Panc1 (cell line): Measurements from ENCODE around the gene HBG2. TPM values are rescaled to one million over a fixed set of nuclear protein-coding genes. Genes with fewer than 3 reads are reported as not detected.

ENCODE experiments used
- ATAC-seq: fragments of 200-7000 bp; cut with Tn5 transposase; 2 replicates; pipeline ENCODE4 v1.9.1; 2020; ENCODE audit warnings: mild to moderate bottlenecking, moderate library complexity
- BruUV-seq: library from RNA; stranded (reverse); fragments of 400-500 nt; replicated peaks from 2 replicates; lab custom pipeline; 2021; lab: Mats Ljungman, UMichigan
- CTCF ChIA-PET: fragments of 300-600 bp; sonication (Branson Sonifier 250); formaldehyde crosslinking; loops from one replicate; lab custom pipeline; 2022; ENCODE audit warnings: antibody characterized with exemption; lab: Charles Lee
- POLR2A ChIA-PET: fragments of 300-600 bp; sonication (Branson Sonifier 250); formaldehyde crosslinking; loops from one replicate; lab custom pipeline; 2022; ENCODE audit warnings: antibody characterized with exemption; lab: Charles Lee
- DNase-seq: peaks from one replicate; pipeline ENCODE4 v3.0.0-alpha.2; 2010; ENCODE audit warnings: low read depth, low spot score
- H3K27ac ChIP-seq: 2 replicates; pipeline ENCODE4 v1.5.1; 2011; ENCODE audit warnings: mild to moderate bottlenecking, low read length, inconsistent platforms
- H3K27me3 ChIP-seq: fragments of 200-500 bp; sonication (Bioruptor generic); 2 replicates; pipeline ENCODE4 v1.6.0; 2014; ENCODE audit warnings: low read length, inconsistent platforms; ENCODE audit not compliant: control insufficient read depth, insufficient read depth
- H3K36me3 ChIP-seq: fragments of 200-500 bp; sonication (Bioruptor generic); 2 replicates; pipeline ENCODE4 v1.5.1; 2014; ENCODE audit warnings: inconsistent platforms, mild to moderate bottlenecking, low read length, moderate library complexity; ENCODE audit not compliant: control insufficient read depth, insufficient read depth
- H3K4me1 ChIP-seq: 2 replicates; pipeline ENCODE4 v1.5.1; 2011; ENCODE audit warnings: inconsistent platforms, mild to moderate bottlenecking, low read length, moderate library complexity; ENCODE audit not compliant: control insufficient read depth, insufficient read depth
- H3K4me3 ChIP-seq, 2 experiments: 2 replicates each; pipeline ENCODE4 v1.5.1; 2011 to 2012; ENCODE audit warnings: low read depth in 2 of 2, low read length in 2 of 2, mild to moderate bottlenecking in 2 of 2, inconsistent platforms in 1 of 2, moderate library complexity in 1 of 2
- H3K9me3 ChIP-seq: fragments of 200-500 bp; sonication (Bioruptor generic); 2 replicates; pipeline ENCODE4 v1.5.1; 2014; ENCODE audit warnings: low read depth, mild to moderate bottlenecking, inconsistent platforms, low read length, moderate library complexity; ENCODE audit not compliant: control insufficient read depth, insufficient read depth
- POLR2AphosphoS5 ChIP-seq: IDR thresholded peaks from 2 replicates; pipeline ENCODE4 v1.6.1; 2012; ENCODE audit warnings: mild to moderate bottlenecking, low read depth, low read length, moderate library complexity
- SIN3A ChIP-seq: IDR thresholded peaks from 2 replicates; pipeline ENCODE4 v1.6.1; 2012; ENCODE audit warnings: low read depth, mild to moderate bottlenecking, low read length, moderate library complexity, borderline replicate concordance; ENCODE audit not compliant: insufficient read depth
- TCF7L2 ChIP-seq: IDR thresholded peaks from 2 replicates; pipeline ENCODE4 v1.6.1; 2011; ENCODE audit warnings: mild to moderate bottlenecking, low read depth, low read length, inconsistent platforms
- in situ Hi-C: cut with HindIII; loops from 2 replicates; pipeline ENCODE4 v1.10.0; 2016; ENCODE audit warnings: low sequenced_read_pairs, low pct_unique_long_range_greater_than_20kb
- intact Hi-C: fragments of 100-400 bp; cut with micrococcal nuclease; formaldehyde crosslinking; loops from one replicate; pipeline ENCODE4 v1.10.0; 2022; ENCODE audit not compliant: unreplicated experiment
- total RNA-seq: library from RNA; stranded (reverse); gene quantifications from one replicate; pipeline ENCODE4 v1.2.1, GENCODE V29; 2021; ENCODE audit not compliant: unreplicated experiment
- TF ChIP-seq, protein P1 (sequence below): fragments of 450-650 bp; IDR thresholded peaks from 2 replicates; pipeline ENCODE4 v1.5.1; 2017; ENCODE audit warnings: mild to moderate bottlenecking
- TF ChIP-seq, protein P2 (sequence below), 2 experiments: IDR thresholded peaks; 2 replicates each; pipeline ENCODE4 v1.6.1; 2011 to 2012; ENCODE audit warnings: low read depth in 2 of 2, control low read depth in 1 of 2, low read length in 1 of 2, mild to moderate bottlenecking in 1 of 2, moderate library complexity in 1 of 2; ENCODE audit not compliant: insufficient read depth in 1 of 2

The HBG2 gene
- total RNA-seq, 1 experiment from 2014 or later, result 6.5 TPM

DNA sequence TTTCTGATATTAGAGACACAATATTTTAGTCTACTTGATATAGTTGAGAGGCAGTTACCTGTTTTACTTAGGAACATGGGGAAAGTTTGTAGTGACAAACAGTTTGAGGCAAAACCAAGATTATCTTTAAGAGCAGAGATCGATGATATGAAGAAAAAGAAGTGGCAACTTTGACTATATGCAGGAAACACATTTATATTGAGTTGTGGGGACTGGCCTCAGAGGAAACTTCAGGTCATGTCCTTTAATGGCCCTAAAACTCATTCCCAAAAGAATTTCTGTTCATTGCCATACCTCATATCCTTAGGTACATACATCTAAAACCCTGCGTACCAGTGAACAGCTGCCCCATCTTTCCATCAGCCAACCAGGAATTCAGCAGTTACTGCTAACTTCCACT, 9.4 kb downstream of the HBG2 start:
- CTCF ChIA-PET, result no interaction called here
- no TSS peak for BruUV-seq
- Histone ChIP-seq H3K9me3 (no peaks in the 10 kb centered on the region), H3K27ac (no peak overlapping the region), H3K36me3 (no peaks in the 10 kb centered on the region), H3K4me3 (no peak overlapping the region), H3K27me3 (peaks cover 2% of the 10 kb centered on the region; the same call in 1 of the 2 replicates), H3K4me1 (no peaks in the 10 kb centered on the region)
- POLR2A ChIA-PET, result no interaction called here
- in situ Hi-C loops, result no loop called here
- intact Hi-C loops, result no loop called here
- ATAC-seq (no peak), DNase-seq (no peak)
- TF ChIP-seq TCF7L2, result no peak
- TF ChIP-seq POLR2AphosphoS5, result no peak
- no peak for TF ChIP-seq SIN3A
- TF ChIP-seq, protein P1, sequence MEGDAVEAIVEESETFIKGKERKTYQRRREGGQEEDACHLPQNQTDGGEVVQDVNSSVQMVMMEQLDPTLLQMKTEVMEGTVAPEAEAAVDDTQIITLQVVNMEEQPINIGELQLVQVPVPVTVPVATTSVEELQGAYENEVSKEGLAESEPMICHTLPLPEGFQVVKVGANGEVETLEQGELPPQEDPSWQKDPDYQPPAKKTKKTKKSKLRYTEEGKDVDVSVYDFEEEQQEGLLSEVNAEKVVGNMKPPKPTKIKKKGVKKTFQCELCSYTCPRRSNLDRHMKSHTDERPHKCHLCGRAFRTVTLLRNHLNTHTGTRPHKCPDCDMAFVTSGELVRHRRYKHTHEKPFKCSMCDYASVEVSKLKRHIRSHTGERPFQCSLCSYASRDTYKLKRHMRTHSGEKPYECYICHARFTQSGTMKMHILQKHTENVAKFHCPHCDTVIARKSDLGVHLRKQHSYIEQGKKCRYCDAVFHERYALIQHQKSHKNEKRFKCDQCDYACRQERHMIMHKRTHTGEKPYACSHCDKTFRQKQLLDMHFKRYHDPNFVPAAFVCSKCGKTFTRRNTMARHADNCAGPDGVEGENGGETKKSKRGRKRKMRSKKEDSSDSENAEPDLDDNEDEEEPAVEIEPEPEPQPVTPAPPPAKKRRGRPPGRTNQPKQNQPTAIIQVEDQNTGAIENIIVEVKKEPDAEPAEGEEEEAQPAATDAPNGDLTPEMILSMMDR, result no peak
- TF ChIP-seq, protein P2, sequence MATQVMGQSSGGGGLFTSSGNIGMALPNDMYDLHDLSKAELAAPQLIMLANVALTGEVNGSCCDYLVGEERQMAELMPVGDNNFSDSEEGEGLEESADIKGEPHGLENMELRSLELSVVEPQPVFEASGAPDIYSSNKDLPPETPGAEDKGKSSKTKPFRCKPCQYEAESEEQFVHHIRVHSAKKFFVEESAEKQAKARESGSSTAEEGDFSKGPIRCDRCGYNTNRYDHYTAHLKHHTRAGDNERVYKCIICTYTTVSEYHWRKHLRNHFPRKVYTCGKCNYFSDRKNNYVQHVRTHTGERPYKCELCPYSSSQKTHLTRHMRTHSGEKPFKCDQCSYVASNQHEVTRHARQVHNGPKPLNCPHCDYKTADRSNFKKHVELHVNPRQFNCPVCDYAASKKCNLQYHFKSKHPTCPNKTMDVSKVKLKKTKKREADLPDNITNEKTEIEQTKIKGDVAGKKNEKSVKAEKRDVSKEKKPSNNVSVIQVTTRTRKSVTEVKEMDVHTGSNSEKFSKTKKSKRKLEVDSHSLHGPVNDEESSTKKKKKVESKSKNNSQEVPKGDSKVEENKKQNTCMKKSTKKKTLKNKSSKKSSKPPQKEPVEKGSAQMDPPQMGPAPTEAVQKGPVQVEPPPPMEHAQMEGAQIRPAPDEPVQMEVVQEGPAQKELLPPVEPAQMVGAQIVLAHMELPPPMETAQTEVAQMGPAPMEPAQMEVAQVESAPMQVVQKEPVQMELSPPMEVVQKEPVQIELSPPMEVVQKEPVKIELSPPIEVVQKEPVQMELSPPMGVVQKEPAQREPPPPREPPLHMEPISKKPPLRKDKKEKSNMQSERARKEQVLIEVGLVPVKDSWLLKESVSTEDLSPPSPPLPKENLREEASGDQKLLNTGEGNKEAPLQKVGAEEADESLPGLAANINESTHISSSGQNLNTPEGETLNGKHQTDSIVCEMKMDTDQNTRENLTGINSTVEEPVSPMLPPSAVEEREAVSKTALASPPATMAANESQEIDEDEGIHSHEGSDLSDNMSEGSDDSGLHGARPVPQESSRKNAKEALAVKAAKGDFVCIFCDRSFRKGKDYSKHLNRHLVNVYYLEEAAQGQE (IDR thresholded peaks at IDR 0.05; ENCODE audit: insufficient read depth in 1 of 2, low read depth in 2 of 2, low read length in 1 of 2), result no peak

DNA sequence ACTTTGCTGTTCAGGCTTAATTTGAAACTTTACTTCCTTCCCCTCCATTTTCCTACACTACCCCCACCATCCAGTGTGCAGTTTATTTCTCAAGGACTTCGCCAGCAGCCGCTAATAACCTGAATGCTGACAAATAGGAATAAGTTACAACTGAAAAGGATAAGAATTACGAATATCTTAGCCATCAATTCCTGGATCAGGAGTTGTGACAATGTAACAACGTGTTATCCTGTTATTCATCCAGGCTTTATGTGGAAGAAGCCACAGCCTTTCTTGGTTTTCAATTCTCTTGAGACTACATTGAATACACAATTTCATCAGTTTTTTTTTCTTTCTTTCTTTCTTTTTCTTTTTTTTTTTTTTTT, 10.8 kb downstream of the HBG2 start:
- TF ChIP-seq, protein P1, result no peak
- TF ChIP-seq TCF7L2, result no peak
- TF ChIP-seq POLR2AphosphoS5, result no peak
- no peak for TF ChIP-seq SIN3A
- TF ChIP-seq, protein P2 (IDR thresholded peaks at IDR 0.05; ENCODE audit: insufficient read depth in 1 of 2, low read depth in 2 of 2, low read length in 1 of 2), result no peak
- CTCF ChIA-PET, result no interaction called here

More for the DNA sequence above, 10.8 kb downstream of the HBG2 start:
- H3K36me3 ChIP-seq, result no peaks in the 10 kb centered on the region
- H3K9me3 ChIP-seq, result no peaks in the 10 kb centered on the region
- DNase-seq (no peak), ATAC-seq (no peak)
- POLR2A ChIA-PET, result no interaction called here
- intact Hi-C loops, result no loop called here
- no peak overlapping the region for H3K27ac ChIP-seq
- BruUV-seq, result no TSS peak
- no peak overlapping the region for H3K4me3 ChIP-seq
- H3K4me1 ChIP-seq, result no peaks in the 10 kb centered on the region
- H3K27me3 ChIP-seq, result peaks cover 4% of the 10 kb centered on the region; the same call in 1 of the 2 replicates
- in situ Hi-C loops, result no loop called here
